Calu3 (cell line): ENCODE measurements around the gene RAI14. TPM values are rescaled to one million over a fixed set of nuclear protein-coding genes. Genes with fewer than 3 reads are reported as not detected.

Experiments used
- BruUV-seq: library from RNA; stranded (reverse); fragments of 400-500 nt; replicated peaks from 2 replicates; lab custom pipeline; 2021; lab: Mats Ljungman, UMichigan
- CTCF ChIA-PET: fragments of 300-600 bp; sonication (Branson Sonifier 250); formaldehyde crosslinking; loops from one replicate; lab custom pipeline; 2022; ENCODE audit warnings: antibody characterized with exemption; lab: Charles Lee
- DNase-seq: peaks from one replicate; pipeline ENCODE4 v3.0.0; 2022
- H3K27ac Mint-ChIP-seq: one replicate; pipeline ENCODE4 v1.8.0; 2022; ENCODE audit warnings: mixed read lengths; ENCODE audit not compliant: unreplicated experiment
- H3K27me3 Mint-ChIP-seq: one replicate; pipeline ENCODE4 v1.8.0; 2022; ENCODE audit warnings: mixed read lengths; ENCODE audit not compliant: unreplicated experiment
- H3K36me3 Mint-ChIP-seq: one replicate; pipeline ENCODE4 v1.8.0; 2022; ENCODE audit warnings: mild to moderate bottlenecking, moderate library complexity, mixed read lengths; ENCODE audit not compliant: insufficient read depth, unreplicated experiment
- H3K4me1 Mint-ChIP-seq: one replicate; pipeline ENCODE4 v1.8.0; 2022; ENCODE audit warnings: mild to moderate bottlenecking, low read depth, mixed read lengths; ENCODE audit not compliant: unreplicated experiment
- H3K4me3 Mint-ChIP-seq: one replicate; pipeline ENCODE4 v1.8.0; 2022; ENCODE audit warnings: mild to moderate bottlenecking, low read depth, moderate library complexity, mixed read lengths; ENCODE audit not compliant: unreplicated experiment
- H3K9me3 Mint-ChIP-seq: one replicate; pipeline ENCODE4 v1.8.0; 2022; ENCODE audit warnings: low read depth, mixed read lengths; ENCODE audit not compliant: unreplicated experiment
- CTCF ChIP-seq: fragments of 200-600 bp; IDR thresholded peaks from one replicate; pipeline ENCODE4 v1.8.0; 2022; ENCODE audit warnings: antibody characterized with exemption; ENCODE audit not compliant: unreplicated experiment
- intact Hi-C: fragments of 100-400 bp; cut with micrococcal nuclease; formaldehyde crosslinking; loops from one replicate; pipeline ENCODE4 v1.10.0; 2022; ENCODE audit not compliant: unreplicated experiment
- total RNA-seq: library from RNA; stranded (reverse); gene quantifications from 2 replicates; pipeline ENCODE4 v1.2.3, GENCODE V29; 2022

RAI14 gene
- total RNA-seq, 1 experiment from 2014 or later, result 84.3 TPM

- BruUV-seq, result no TSS peak
Measured at GRCh38 chr5:34831303-34831702, 175.2 kb downstream of the RAI14 start.

GRCh38 chr5:34832568-34832967 lies 176.4 kb downstream of the RAI14 start:
- no peak for DNase-seq
- no peaks in the 10 kb centered on the region for H3K27me3 Mint-ChIP-seq
- BruUV-seq, result no TSS peak
- intact Hi-C loops, result no loop called here
- peaks cover 11% of the 10 kb centered on the region for H3K36me3 Mint-ChIP-seq
- no peaks in the 10 kb centered on the region for H3K9me3 Mint-ChIP-seq
- H3K27ac Mint-ChIP-seq, result no peak overlapping the region
- CTCF ChIA-PET, result no interaction called here
- TF ChIP-seq CTCF, result no peak
- no peak overlapping the region for H3K4me3 Mint-ChIP-seq
- no peaks in the 10 kb centered on the region for H3K4me1 Mint-ChIP-seq

More at GRCh38 chr5:34831303-34831702, 175.2 kb downstream of the RAI14 start:
- DNase-seq, result no peak
- CTCF ChIA-PET, result no interaction called here
- Mint-ChIP-seq H3K4me1 (no peaks in the 10 kb centered on the region), H3K27ac (no peak overlapping the region), H3K9me3 (no peaks in the 10 kb centered on the region), H3K4me3 (no peak overlapping the region), H3K27me3 (no peaks in the 10 kb centered on the region), H3K36me3 (peaks cover 17% of the 10 kb centered on the region)
- intact Hi-C loops, result no loop called here
- no peak for TF ChIP-seq CTCF

- CTCF ChIA-PET, result no interaction called here
- H3K4me3 Mint-ChIP-seq, result no peak overlapping the region
- H3K36me3 Mint-ChIP-seq, result peaks cover 11% of the 10 kb centered on the region
- no peaks in the 10 kb centered on the region for H3K27me3 Mint-ChIP-seq
- intact Hi-C loops, result no loop called here
- DNase-seq, result no peak
- no peak overlapping the region for H3K27ac Mint-ChIP-seq
- BruUV-seq, result no TSS peak
- no peaks in the 10 kb centered on the region for H3K4me1 Mint-ChIP-seq
- no peaks in the 10 kb centered on the region for H3K9me3 Mint-ChIP-seq
- no peak for TF ChIP-seq CTCF
Measured at GRCh38 chr5:34833090-34833489, 177.0 kb downstream of the RAI14 start.

- no TSS peak for BruUV-seq
- no peak overlapping the region for H3K4me3 Mint-ChIP-seq
- no peak overlapping the region for H3K27ac Mint-ChIP-seq
- no peaks in the 10 kb centered on the region for H3K27me3 Mint-ChIP-seq
- peaks cover 21% of the 10 kb centered on the region for H3K36me3 Mint-ChIP-seq
- peaks cover 10% of the 10 kb centered on the region for H3K4me1 Mint-ChIP-seq
- no peaks in the 10 kb centered on the region for H3K9me3 Mint-ChIP-seq
- DNase-seq, result no peak
- CTCF ChIA-PET, result no interaction called here
- intact Hi-C loops, result no loop called here
- TF ChIP-seq CTCF, result no peak
Measured at GRCh38 chr5:34833976-34834793, 178.1 kb downstream of the RAI14 start.
